HG03565 (cell line): ENCODE measurements around the gene SLC18B1.

Source experiments
- ATAC-seq: cut with Tn5 transposase; IDR thresholded peaks from one replicate; pipeline ENCODE4 v1.9.1; 2021; ENCODE audit warnings: mild to moderate bottlenecking, moderate library complexity; ENCODE audit not compliant: unreplicated experiment

Gene SLC18B1

GRCh38 chr6:132748446-132748845 is 50.0 kb downstream of the SLC18B1 start:
- no peak for ATAC-seq

GRCh38 chr6:132746048-132746447 is 52.4 kb downstream of the SLC18B1 start:
- ATAC-seq, result no peak

GRCh38 chr6:132742495-132742894 is 55.9 kb downstream of the SLC18B1 start:
- no peak for ATAC-seq

- ATAC-seq, result no peak
Measured at GRCh38 chr6:132741281-132741680, 57.2 kb downstream of the SLC18B1 start.

- no peak for ATAC-seq
Measured at GRCh38 chr6:132736239-132736638, 62.2 kb downstream of the SLC18B1 start.

- no peak for ATAC-seq
Measured at GRCh38 chr6:132734694-132735236, 63.7 kb downstream of the SLC18B1 start.

- no peak for ATAC-seq
Measured at GRCh38 chr6:132733814-132734213, 64.6 kb downstream of the SLC18B1 start.

- no peak for ATAC-seq
Measured at GRCh38 chr6:132733283-132733682, 65.2 kb downstream of the SLC18B1 start.

GRCh38 chr6:132731086-132731485 is 67.4 kb downstream of the SLC18B1 start:
- no peak for ATAC-seq

- ATAC-seq, result no peak
Measured at GRCh38 chr6:132730560-132730959, 67.9 kb downstream of the SLC18B1 start.

GRCh38 chr6:132728616-132729015 is 69.8 kb downstream of the SLC18B1 start:
- ATAC-seq, result no peak

GRCh38 chr6:132726608-132726975 is 71.8 kb downstream of the SLC18B1 start:
- no peak for ATAC-seq

GRCh38 chr6:132725947-132726607 is 72.4 kb downstream of the SLC18B1 start:
- ATAC-seq, result peak; percentile 42

- no peak for ATAC-seq
Measured at GRCh38 chr6:132725471-132725870, 73.0 kb downstream of the SLC18B1 start.

GRCh38 chr6:132719736-132720448 is 78.5 kb downstream of the SLC18B1 start:
- no peak for ATAC-seq
